ENCODE measurements around the gene RTN4RL1. TPM values are rescaled to one million over a fixed set of nuclear protein-coding genes. Genes with fewer than 3 reads are reported as not detected.

RTN4RL1 gene
- total and polyA plus RNA-seq, 2 of the 13 experiments (the other 11 are each of a cell fraction or from before 2014, with no cell fraction given): 0.01 TPM; not detected in 1

DNA sequence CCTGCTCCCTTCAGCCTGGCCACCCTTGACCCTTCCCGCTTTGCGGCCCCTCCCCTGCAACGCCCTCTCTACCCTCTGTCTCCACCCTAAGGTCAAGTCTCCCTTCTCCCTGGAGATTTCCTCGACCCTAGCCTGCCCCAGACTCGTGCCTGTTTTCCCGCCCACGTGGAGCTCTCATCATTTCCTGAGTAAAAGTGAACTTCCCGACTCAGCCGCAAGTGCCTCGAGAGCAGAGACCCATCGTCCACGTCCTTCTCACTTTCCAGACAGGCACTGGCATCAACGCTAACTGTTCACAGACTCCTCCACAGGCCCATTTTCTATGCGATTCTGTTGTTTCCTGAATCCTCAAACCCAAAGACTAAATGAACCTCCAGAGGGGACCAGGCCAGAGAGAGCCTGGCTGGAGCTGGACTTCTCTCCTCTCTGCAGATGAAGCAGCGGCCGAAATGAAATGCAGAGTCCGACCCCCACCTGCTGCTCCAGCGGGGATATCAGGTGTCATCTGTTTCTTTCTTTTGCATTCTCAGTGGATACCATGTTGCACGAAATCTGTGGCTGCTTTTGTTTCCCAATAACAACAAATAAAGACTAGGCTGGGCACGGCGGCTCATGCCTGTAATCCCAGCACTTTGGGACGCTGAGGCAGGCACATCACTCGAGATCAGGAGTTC is 52.5 kb downstream of the RTN4RL1 start (continued):
- TF ChIP-seq USF2 (IDR thresholded peaks at IDR 0.05; ENCODE audit: low read depth, low read length) (no peak), USF2 (CRISPR knock-in tag; IDR thresholded peaks at IDR 0.05; ENCODE audit: borderline replicate concordance) (no peak), ZFP82 (CRISPR knock-in tag; IDR thresholded peaks at IDR 0.05; ENCODE audit: borderline replicate concordance) (no peak), NBN (conservative IDR thresholded peaks at IDR 0.05) (no peak), ZNF354B (CRISPR knock-in tag; IDR thresholded peaks at IDR 0.05) (no peak), ZNF367 (CRISPR knock-in tag; IDR thresholded peaks at IDR 0.05; ENCODE audit: borderline replicate concordance) (no peak), NFKBIZ (CRISPR knock-in tag; IDR thresholded peaks at IDR 0.05) (no peak), ZNF142 (CRISPR knock-in tag; IDR thresholded peaks at IDR 0.05) (0 out of 2 replicates have a peak, but pooled peaks have one; percentile 62)
- TF ChIP-seq, protein P1, sequence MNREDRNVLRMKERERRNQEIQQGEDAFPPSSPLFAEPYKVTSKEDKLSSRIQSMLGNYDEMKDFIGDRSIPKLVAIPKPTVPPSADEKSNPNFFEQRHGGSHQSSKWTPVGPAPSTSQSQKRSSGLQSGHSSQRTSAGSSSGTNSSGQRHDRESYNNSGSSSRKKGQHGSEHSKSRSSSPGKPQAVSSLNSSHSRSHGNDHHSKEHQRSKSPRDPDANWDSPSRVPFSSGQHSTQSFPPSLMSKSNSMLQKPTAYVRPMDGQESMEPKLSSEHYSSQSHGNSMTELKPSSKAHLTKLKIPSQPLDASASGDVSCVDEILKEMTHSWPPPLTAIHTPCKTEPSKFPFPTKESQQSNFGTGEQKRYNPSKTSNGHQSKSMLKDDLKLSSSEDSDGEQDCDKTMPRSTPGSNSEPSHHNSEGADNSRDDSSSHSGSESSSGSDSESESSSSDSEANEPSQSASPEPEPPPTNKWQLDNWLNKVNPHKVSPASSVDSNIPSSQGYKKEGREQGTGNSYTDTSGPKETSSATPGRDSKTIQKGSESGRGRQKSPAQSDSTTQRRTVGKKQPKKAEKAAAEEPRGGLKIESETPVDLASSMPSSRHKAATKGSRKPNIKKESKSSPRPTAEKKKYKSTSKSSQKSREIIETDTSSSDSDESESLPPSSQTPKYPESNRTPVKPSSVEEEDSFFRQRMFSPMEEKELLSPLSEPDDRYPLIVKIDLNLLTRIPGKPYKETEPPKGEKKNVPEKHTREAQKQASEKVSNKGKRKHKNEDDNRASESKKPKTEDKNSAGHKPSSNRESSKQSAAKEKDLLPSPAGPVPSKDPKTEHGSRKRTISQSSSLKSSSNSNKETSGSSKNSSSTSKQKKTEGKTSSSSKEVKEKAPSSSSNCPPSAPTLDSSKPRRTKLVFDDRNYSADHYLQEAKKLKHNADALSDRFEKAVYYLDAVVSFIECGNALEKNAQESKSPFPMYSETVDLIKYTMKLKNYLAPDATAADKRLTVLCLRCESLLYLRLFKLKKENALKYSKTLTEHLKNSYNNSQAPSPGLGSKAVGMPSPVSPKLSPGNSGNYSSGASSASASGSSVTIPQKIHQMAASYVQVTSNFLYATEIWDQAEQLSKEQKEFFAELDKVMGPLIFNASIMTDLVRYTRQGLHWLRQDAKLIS (CRISPR knock-in tag; IDR thresholded peaks at IDR 0.05): no peak
- TF ChIP-seq, protein P2, sequence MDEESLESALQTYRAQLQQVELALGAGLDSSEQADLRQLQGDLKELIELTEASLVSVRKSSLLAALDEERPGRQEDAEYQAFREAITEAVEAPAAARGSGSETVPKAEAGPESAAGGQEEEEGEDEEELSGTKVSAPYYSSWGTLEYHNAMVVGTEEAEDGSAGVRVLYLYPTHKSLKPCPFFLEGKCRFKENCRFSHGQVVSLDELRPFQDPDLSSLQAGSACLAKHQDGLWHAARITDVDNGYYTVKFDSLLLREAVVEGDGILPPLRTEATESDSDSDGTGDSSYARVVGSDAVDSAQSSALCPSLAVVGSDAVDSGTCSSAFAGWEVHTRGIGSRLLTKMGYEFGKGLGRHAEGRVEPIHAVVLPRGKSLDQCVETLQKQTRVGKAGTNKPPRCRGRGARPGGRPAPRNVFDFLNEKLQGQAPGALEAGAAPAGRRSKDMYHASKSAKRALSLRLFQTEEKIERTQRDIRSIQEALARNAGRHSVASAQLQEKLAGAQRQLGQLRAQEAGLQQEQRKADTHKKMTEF (CRISPR knock-in tag; IDR thresholded peaks at IDR 0.05): no peak
- TF ChIP-seq, protein P3, sequence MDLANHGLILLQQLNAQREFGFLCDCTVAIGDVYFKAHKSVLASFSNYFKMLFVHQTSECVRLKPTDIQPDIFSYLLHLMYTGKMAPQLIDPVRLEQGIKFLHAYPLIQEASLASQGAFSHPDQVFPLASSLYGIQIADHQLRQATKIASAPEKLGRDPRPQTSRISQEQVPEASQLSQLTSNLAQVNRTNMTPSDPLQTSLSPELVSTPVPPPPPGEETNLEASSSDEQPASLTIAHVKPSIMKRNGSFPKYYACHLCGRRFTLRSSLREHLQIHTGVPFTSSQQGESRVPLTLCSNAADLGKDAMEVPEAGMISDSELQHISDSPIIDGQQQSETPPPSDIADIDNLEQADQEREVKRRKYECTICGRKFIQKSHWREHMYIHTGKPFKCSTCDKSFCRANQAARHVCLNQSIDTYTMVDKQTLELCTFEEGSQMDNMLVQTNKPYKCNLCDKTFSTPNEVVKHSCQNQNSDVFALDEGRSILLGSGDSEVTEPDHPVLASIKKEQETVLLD (CRISPR knock-in tag; IDR thresholded peaks at IDR 0.05; ENCODE audit: low read depth): no peak

Data from HepG2 (cell line).